Islet precursor cell (in vitro differentiated cells): Measurements from ENCODE around the gene WNT1.

ENCODE experiments used
- DNase-seq: peaks from one replicate; pipeline ENCODE4 v3.0.0-alpha.2; 2018

The WNT1 gene

GRCh38 chr12:48978291-48978740, at the start of gene WNT1:
WNT1 (plus strand) TSS chr12:48978322; CDS start chr12:48978651, 329 bp downstream.
- no peak for DNase-seq

- no peak for DNase-seq
Measured at GRCh38 chr12:48929551-48929950, 48.6 kb upstream of the WNT1 start.

- no peak for DNase-seq
Measured at GRCh38 chr12:48930475-48930874, 47.6 kb upstream of the WNT1 start.

GRCh38 chr12:48932878-48933277, 45.2 kb upstream of the WNT1 start:
- no peak for DNase-seq

- DNase-seq, result no peak
Measured at GRCh38 chr12:48933664-48934311, 44.3 kb upstream of the WNT1 start.

- DNase-seq, result no peak
Measured at GRCh38 chr12:48934312-48934706, 43.8 kb upstream of the WNT1 start.

GRCh38 chr12:48936379-48936979, 41.6 kb upstream of the WNT1 start:
- peak; percentile 86 for DNase-seq

GRCh38 chr12:48937170-48937569, 41.0 kb upstream of the WNT1 start:
- DNase-seq, result peak; percentile 66

GRCh38 chr12:48938805-48939204, 39.3 kb upstream of the WNT1 start:
- no peak for DNase-seq

- DNase-seq, result no peak
Measured at GRCh38 chr12:48940181-48940580, 37.9 kb upstream of the WNT1 start.

- no peak for DNase-seq
Measured at GRCh38 chr12:48943221-48943620, 34.9 kb upstream of the WNT1 start.

GRCh38 chr12:48946205-48946604, 31.9 kb upstream of the WNT1 start:
- no peak for DNase-seq

GRCh38 chr12:48946943-48947342, 31.2 kb upstream of the WNT1 start:
- DNase-seq, result no peak

- DNase-seq, result no peak
Measured at GRCh38 chr12:48947727-48948126, 30.4 kb upstream of the WNT1 start.

GRCh38 chr12:48952691-48953090, 25.4 kb upstream of the WNT1 start:
- no peak for DNase-seq

- no peak for DNase-seq
Measured at GRCh38 chr12:48954061-48954460, 24.1 kb upstream of the WNT1 start.

- DNase-seq, result no peak
Measured at GRCh38 chr12:48954841-48955501, 23.2 kb upstream of the WNT1 start.

- peak; percentile 99 for DNase-seq
Measured at GRCh38 chr12:48956279-48957140, 21.6 kb upstream of the WNT1 start.

GRCh38 chr12:48957141-48958048, 20.7 kb upstream of the WNT1 start, which contains the start of gene ARF3:
ARF3 (minus strand) TSS chr12:48957487; CDS start chr12:48941095, 16,392 bp downstream.
- DNase-seq, result peak; percentile 99

GRCh38 chr12:48958049-48958388, 20.1 kb upstream of the WNT1 start:
- no peak for DNase-seq

GRCh38 chr12:48960834-48961233, 17.3 kb upstream of the WNT1 start:
- DNase-seq, result no peak

- DNase-seq, result peak; percentile 71
Measured at GRCh38 chr12:48961331-48961730, 16.8 kb upstream of the WNT1 start.
